Measurements from ENCODE around the gene DOCK10. TPM values are rescaled to one million over a fixed set of nuclear protein-coding genes. Genes with fewer than 3 reads are reported as not detected.

DOCK10 gene
- total and polyA plus RNA-seq, 2 donors, result 3.8 to 41.2 TPM

DNA sequence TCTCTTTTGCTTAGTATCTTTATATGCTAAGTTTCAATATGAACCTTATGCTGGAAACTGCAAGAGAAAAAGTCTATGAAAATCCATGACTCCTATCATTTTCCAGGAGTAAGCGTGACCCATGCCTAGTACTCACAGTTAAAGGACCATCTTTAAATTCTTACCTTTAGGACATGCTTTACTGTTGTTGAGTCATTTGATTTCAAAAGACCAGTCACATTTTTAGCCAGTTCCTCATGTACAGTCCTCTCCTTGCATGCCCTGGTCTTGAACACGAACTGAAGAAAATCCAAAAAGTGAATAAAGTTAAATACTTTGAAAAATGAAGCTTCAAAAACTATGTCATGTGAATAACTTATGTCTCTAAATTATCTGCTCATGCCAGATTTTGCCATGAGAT lies 208.3 kb downstream of the DOCK10 start:
- H3K4me1 ChIP-seq (ENCODE audit: insufficient read depth), result no peaks in the 10 kb centered on the region
- no peak overlapping the region for H3K4me3 ChIP-seq (ENCODE audit: low read depth, low read length)
- no peak for DNase-seq (ENCODE audit: extremely low spot score)
- peaks cover 2% of the 10 kb centered on the region for H3K36me3 ChIP-seq (ENCODE audit: insufficient read depth)
- H3K27ac ChIP-seq (ENCODE audit: low read depth), result no peak overlapping the region
- WGBS, result 94% methylated on average over 2 of the region's 2 CpGs

DNA sequence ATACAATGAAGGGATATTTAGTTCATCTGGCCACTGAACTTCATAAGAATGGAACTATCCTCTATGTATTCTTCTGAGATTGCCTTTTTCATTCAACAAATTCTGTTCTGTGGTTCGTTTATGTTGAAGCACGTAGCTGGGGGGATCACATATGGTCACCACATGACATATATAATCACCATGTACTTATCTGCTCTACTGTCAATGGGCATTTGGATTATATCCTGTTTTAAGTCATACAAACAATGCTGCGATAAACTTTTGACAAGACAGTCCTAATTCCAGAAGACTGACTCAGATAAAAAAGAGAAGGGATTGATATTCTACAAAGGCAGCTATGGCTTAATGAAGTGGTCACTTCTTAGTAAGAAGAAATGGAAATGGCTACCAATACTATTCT lies 210.1 kb downstream of the DOCK10 start:
- no peak for DNase-seq (ENCODE audit: extremely low spot score)
- Histone ChIP-seq H3K36me3 (ENCODE audit: insufficient read depth) (peaks cover 2% of the 10 kb centered on the region), H3K4me1 (ENCODE audit: insufficient read depth) (no peaks in the 10 kb centered on the region), H3K4me3 (ENCODE audit: low read depth, low read length) (no peak overlapping the region), H3K27ac (ENCODE audit: low read depth) (no peak overlapping the region)
- 69% methylated on average over 3 of the region's 3 CpGs for WGBS

DNA sequence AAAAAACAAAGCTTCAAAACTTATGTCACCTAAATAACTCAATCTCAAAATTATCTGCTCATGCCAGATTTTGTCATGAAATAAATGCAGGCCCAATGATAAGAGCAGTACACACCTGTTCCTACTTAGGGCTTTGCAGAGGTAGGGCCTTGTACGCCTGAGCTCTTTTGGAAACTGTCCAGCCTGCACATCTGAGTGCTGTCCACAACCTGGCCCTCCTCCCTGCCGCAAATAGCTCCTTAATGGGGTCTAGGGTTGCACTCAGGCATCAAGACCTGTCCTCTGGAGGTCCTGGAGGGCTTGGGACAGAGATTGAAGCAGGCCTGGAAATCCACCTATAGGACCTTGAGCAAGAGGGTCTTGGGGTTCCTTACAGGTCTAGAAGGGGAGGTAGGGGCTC lies 210.7 kb downstream of the DOCK10 start:
- no peak overlapping the region for H3K4me3 ChIP-seq (ENCODE audit: low read depth, low read length)
- no peaks in the 10 kb centered on the region for H3K4me1 ChIP-seq (ENCODE audit: insufficient read depth)
- peaks cover 2% of the 10 kb centered on the region for H3K36me3 ChIP-seq (ENCODE audit: insufficient read depth)
- WGBS, result 74% methylated on average over 2 of the region's 2 CpGs
- no peak overlapping the region for H3K27ac ChIP-seq (ENCODE audit: low read depth)
- no peak for DNase-seq (ENCODE audit: extremely low spot score)

DNA sequence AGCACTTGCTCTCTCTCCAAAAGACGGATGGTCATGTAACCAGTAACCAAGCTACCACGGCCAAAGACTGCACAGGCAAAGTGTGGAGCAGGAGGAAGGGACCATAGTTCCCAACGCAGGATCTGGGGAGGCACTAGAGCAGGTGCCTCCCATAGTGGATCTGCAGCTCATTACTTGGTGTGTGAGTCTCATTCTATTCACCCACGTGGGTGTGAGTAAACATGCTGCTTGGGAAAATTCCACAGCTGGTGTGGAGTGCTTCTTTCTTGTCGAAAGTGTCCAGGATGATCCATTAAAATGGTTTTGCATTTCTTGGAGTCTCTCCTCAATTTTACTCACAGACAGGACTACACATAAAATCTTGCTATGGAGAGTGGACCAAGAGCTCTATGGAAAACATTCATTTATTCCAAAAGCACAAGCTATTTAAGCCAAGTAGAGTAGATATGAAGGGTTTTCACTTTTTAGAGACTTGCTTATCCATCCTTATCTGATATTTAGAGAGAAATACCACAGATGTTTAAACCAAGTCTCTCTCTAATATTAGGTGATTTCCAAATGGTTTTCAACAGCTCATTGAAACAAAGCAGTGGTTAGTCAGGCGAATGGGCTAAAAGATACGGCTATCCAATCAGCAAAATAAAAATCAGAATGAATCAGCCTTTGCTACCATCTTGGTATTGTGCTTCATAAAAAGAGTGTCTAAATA lies 221.8 kb downstream of the DOCK10 start:
- no peaks in the 10 kb centered on the region for H3K36me3 ChIP-seq (ENCODE audit: insufficient read depth)
- 43% methylated on average over 7 of the region's 7 CpGs for WGBS
- H3K27ac ChIP-seq (ENCODE audit: low read depth), result no peak overlapping the region
- no peak overlapping the region for H3K4me3 ChIP-seq (ENCODE audit: low read depth, low read length)
- no peak for DNase-seq (ENCODE audit: extremely low spot score)
- no peaks in the 10 kb centered on the region for H3K4me1 ChIP-seq (ENCODE audit: insufficient read depth)

DNA sequence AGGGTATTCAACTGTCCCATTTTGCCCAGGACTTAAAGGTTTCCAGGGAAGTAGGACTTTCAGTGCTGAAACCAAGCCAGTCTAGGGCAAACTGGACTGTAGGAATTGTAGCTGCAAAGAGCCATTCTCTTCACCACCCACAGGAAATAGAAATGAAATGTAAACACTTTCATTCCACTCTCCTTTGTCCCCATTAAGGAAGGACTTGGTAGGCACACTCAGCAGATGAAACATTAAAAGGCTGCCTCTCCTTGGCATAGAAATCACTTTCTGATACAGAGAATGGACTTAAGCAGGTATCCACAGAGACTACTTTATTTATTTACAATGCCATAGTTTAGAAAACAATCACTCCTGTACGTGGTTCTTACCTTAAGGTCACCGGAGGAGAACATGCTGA lies 223.2 kb downstream of the DOCK10 start:
- no peaks in the 10 kb centered on the region for H3K36me3 ChIP-seq (ENCODE audit: insufficient read depth)
- no peak overlapping the region for H3K4me3 ChIP-seq (ENCODE audit: low read depth, low read length)
- H3K27ac ChIP-seq (ENCODE audit: low read depth), result no peak overlapping the region
- no peaks in the 10 kb centered on the region for H3K4me1 ChIP-seq (ENCODE audit: insufficient read depth)
- DNase-seq (ENCODE audit: extremely low spot score), result no peak
- WGBS, result 79% methylated on average over 2 of the region's 2 CpGs

DNA sequence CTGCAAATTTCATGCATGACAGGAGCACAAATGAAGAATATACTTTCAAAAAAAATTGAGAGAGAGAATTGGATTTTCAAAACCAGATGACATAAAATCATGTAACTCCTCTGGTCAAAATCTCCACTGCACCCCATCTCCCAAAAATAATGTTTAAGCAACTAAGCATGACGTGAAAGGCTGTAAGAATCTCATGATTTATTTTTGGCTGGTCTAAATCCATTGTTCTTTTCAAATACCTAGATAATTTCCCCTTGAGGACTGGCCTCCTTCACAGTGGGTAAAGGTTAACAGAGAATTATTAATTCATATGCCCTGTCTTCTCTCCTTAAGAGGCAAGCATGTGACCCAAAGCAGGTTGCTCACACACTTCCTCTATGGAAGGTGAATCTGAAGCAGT lies 224.6 kb downstream of the DOCK10 start:
- no peak overlapping the region for H3K27ac ChIP-seq (ENCODE audit: low read depth)
- H3K36me3 ChIP-seq (ENCODE audit: insufficient read depth), result no peaks in the 10 kb centered on the region
- DNase-seq (ENCODE audit: extremely low spot score), result no peak
- WGBS, result 84% methylated on average over 1 of the region's 1 CpG
- H3K4me3 ChIP-seq (ENCODE audit: low read depth, low read length), result no peak overlapping the region
- no peaks in the 10 kb centered on the region for H3K4me1 ChIP-seq (ENCODE audit: insufficient read depth)

DNA sequence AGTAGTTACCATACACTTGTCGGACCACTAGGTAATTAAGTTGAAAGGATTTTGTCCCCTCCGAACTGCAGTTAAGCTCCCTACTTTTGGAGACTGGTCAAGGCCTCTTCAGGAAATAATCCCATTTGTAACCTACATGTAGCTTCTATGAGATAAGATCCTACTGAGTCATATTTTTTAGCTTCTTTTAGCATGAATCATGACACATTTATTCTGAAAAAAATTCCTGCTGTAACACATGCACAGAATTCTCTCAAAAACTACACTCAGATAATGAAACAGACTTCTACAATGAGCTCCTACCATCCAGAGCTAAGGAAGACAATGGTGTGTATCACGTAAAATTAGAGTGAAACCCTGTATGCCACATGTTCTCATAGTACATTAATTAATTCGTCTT lies 225.5 kb downstream of the DOCK10 start:
- no peaks in the 10 kb centered on the region for H3K4me1 ChIP-seq (ENCODE audit: insufficient read depth)
- whole genome bisulfite sequencing, result 91% methylated on average over 4 of the region's 4 CpGs
- DNase-seq (ENCODE audit: extremely low spot score), result no peak
- H3K27ac ChIP-seq (ENCODE audit: low read depth), result no peak overlapping the region
- no peaks in the 10 kb centered on the region for H3K36me3 ChIP-seq (ENCODE audit: insufficient read depth)
- no peak overlapping the region for H3K4me3 ChIP-seq (ENCODE audit: low read depth, low read length)

DNA sequence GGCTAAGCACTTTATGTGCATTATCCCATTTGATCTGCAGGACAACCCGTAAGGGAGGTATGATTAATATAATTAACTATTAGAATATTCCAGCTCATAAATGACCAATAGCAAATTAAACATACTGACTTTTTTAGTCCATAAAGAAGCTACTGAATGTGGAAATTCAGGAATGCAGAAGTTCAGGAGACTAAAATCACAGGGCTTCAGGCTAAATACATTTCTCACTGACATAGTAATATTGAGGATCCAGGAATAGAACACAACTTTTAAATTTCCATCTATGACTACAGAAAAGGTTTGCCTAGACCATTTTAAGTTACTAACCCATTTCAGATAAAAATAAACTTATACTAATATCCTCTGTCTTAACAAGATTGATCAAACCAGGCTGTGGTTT lies 228.7 kb downstream of the DOCK10 start:
- Histone ChIP-seq H3K36me3 (ENCODE audit: insufficient read depth) (no peaks in the 10 kb centered on the region), H3K4me3 (ENCODE audit: low read depth, low read length) (no peak overlapping the region), H3K4me1 (ENCODE audit: insufficient read depth) (no peaks in the 10 kb centered on the region), H3K27ac (ENCODE audit: low read depth) (no peak overlapping the region)
- 95% methylated on average over 1 of the region's 1 CpG for WGBS
- no peak for DNase-seq (ENCODE audit: extremely low spot score)

DNA sequence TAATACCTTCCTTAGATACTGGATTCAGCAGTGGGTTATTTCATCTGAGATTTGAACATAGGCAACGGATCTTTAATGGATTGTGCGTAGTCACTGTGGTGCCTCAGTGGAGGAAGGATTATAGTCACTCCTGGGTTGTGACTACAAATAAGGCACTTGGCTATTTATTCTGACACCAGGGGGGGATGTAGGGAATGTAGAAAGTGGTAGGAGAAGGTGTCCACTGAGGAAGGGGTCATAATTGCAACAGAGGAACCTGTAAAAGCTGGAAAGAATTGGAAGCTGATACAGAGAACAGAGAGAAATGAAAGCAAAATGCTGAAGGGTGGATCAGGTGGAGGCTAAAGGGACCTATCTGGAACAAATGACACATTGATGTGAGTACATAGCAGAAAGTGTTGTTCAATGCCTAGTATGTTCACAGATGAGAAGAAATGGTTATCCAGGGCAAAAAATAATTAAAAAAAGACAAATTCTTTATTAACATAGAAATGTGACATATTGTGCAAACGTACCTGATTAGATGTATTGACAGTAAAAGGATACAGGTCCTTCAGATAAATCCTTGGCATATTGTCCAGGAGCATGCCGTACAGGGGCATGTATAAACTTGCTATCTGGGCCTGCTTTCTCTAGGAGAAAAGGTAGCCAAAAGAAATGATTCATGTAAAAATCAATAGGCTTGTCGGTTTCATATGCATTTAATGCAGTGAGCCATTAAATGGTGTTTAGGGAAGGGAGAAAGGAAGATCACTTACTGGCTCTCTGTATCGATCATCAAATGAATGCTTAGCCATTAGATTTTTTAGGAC lies 234.9 kb downstream of the DOCK10 start:
- Histone ChIP-seq H3K4me3 (ENCODE audit: low read depth, low read length) (no peak overlapping the region), H3K27ac (ENCODE audit: low read depth) (no peak overlapping the region)
- WGBS, result 90% methylated on average over 6 of the region's 6 CpGs

DNA sequence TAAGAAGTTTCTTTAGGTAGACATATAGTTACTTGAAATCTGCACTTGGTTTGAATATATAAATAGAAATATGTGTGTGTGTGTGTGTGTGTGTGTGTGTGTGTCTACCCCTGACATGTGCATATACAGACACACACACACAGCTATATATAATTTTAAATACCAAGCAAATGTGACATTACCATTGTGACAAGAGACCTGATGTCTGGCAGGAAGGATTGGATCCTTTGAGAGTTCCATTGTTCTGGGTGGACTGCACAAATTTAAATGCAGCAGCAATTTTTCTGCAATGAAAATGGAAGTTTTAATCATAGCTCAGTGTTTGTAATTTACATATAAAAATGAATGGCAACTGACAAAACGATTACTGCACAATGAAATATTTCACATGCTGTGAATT lies 238.3 kb downstream of the DOCK10 start:
- peaks cover 2% of the 10 kb centered on the region for H3K36me3 ChIP-seq (ENCODE audit: insufficient read depth)
- H3K27ac ChIP-seq (ENCODE audit: low read depth), result no peak overlapping the region
- no peak for DNase-seq (ENCODE audit: extremely low spot score)
- 88% methylated on average over 1 of the region's 1 CpG for WGBS
- no peak overlapping the region for H3K4me3 ChIP-seq (ENCODE audit: low read depth, low read length)
- H3K4me1 ChIP-seq (ENCODE audit: insufficient read depth), result no peaks in the 10 kb centered on the region

More for the DNA sequence above, 234.9 kb downstream of the DOCK10 start:
- Histone ChIP-seq H3K4me1 (ENCODE audit: insufficient read depth) (no peaks in the 10 kb centered on the region), H3K36me3 (ENCODE audit: insufficient read depth) (peaks cover 2% of the 10 kb centered on the region)
- DNase-seq (ENCODE audit: extremely low spot score), result no peak

DNA sequence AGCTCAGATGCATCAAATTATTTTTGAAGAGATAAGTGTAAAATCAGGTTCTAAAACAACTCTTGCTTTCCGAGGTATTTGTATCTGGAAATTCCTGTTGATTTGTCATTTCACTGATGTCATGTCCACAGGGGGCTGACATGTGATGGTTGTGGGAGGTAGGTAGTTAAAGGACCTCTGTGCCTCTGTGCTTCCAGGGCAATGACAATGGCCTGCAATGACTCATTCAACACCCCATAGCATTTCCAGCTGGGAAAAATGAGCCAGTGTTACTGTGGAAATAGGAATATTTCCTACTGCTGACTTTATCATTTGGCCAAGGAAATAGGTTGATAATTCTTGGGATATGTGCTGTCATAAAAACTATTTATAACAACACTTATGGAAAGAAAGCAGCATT lies 239.9 kb downstream of the DOCK10 start:
- H3K4me1 ChIP-seq (ENCODE audit: insufficient read depth), result no peaks in the 10 kb centered on the region
- DNase-seq (ENCODE audit: extremely low spot score), result no peak
- H3K27ac ChIP-seq (ENCODE audit: low read depth), result no peak overlapping the region
- H3K36me3 ChIP-seq (ENCODE audit: insufficient read depth), result peaks cover 4% of the 10 kb centered on the region
- no peak overlapping the region for H3K4me3 ChIP-seq (ENCODE audit: low read depth, low read length)
- WGBS, result 61% methylated on average over 1 of the region's 1 CpG

DNA sequence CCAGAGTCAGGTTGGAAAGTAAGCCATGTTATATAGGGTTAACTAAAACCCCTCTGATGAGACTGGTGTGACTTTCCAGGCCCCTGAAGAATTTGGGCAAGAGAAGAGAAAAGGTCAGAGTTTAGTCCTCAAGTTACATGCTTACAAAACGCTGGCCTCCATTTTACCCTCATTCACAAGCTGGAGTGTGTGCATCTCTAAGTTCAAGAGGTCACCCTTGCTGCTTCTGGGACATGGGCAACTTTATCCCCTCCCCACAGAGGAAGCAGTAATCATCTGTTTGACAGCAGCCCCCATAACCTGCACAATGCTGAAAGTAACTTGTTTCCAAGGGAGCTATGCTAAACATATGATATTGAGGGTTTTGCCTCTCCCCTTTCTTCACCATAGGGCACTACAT lies 240.9 kb downstream of the DOCK10 start:
- DNase-seq (ENCODE audit: extremely low spot score), result no peak
- no peak overlapping the region for H3K27ac ChIP-seq (ENCODE audit: low read depth)
- WGBS, result 33% methylated on average over 1 of the region's 1 CpG

DNA sequence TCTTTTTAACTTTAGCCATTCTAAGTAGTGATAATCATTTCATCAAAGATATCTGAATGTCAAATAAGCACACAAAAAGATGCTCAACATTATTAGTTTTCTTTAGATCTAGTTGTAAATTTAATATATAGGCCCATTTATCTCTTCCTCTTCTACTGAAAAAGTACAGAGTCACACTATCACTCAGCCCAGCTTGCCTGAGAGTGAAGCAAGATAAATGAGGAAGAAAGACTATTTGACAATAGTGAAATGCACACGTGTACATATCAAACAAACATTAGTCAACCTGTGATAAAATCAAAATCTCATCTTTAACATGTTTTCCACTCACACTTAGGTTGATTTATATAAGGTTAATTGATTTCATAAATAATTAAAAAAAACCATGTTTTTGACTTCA lies 242.6 kb downstream of the DOCK10 start:
- Histone ChIP-seq H3K4me3 (ENCODE audit: low read depth, low read length) (no peak overlapping the region), H3K4me1 (ENCODE audit: insufficient read depth) (no peaks in the 10 kb centered on the region), H3K36me3 (ENCODE audit: insufficient read depth) (peaks cover 2% of the 10 kb centered on the region), H3K27ac (ENCODE audit: low read depth) (no peak overlapping the region)
- 53% methylated on average over 1 of the region's 1 CpG for WGBS
- DNase-seq (ENCODE audit: extremely low spot score), result no peak

More for the DNA sequence above, 240.9 kb downstream of the DOCK10 start:
- Histone ChIP-seq H3K4me3 (ENCODE audit: low read depth, low read length) (no peak overlapping the region), H3K4me1 (ENCODE audit: insufficient read depth) (no peaks in the 10 kb centered on the region), H3K36me3 (ENCODE audit: insufficient read depth) (peaks cover 2% of the 10 kb centered on the region)

DNA sequence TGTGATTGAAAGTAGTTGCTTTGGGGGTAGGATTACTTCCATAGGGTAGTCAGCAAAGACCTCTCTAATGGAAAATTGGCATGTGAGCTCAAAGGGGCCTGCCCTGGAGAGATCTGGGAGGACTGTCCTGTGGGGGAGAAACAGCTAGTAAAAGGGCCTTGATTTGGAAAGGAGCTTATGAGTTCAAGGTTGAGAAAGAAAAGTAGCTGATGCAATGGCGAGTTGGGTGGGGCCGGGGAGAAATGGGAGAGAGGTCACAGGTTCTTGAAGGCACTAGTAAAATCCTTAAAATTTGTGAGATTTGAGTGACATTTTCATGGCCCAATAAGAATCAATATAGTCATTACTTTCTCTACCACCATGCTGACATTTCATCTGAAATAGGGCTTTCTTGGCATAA lies 244.1 kb downstream of the DOCK10 start:
- H3K4me3 ChIP-seq (ENCODE audit: low read depth, low read length), result no peak overlapping the region
- H3K27ac ChIP-seq (ENCODE audit: low read depth), result no peak overlapping the region
- H3K4me1 ChIP-seq (ENCODE audit: insufficient read depth), result no peaks in the 10 kb centered on the region
- no peak for DNase-seq (ENCODE audit: extremely low spot score)
- peaks cover 2% of the 10 kb centered on the region for H3K36me3 ChIP-seq (ENCODE audit: insufficient read depth)
- 96% methylated on average over 2 of the region's 2 CpGs for WGBS
